HG02840 (cell line): ENCODE measurements around the gene KCNK18.

Source experiments
- ATAC-seq: cut with Tn5 transposase; IDR thresholded peaks from one replicate; pipeline ENCODE4 v1.9.1; 2021; ENCODE audit warnings: mild to moderate bottlenecking, moderate library complexity, moderate number of reproducible peaks; ENCODE audit not compliant: unreplicated experiment, low FRiP score

Gene KCNK18

GRCh38 chr10:117197189-117197588 is at the start of gene KCNK18:
Gene KCNK18 (plus strand): TSS chr10:117197489. CDS start chr10:117197489, 0 bp downstream.
- ATAC-seq = no peak

DNA sequence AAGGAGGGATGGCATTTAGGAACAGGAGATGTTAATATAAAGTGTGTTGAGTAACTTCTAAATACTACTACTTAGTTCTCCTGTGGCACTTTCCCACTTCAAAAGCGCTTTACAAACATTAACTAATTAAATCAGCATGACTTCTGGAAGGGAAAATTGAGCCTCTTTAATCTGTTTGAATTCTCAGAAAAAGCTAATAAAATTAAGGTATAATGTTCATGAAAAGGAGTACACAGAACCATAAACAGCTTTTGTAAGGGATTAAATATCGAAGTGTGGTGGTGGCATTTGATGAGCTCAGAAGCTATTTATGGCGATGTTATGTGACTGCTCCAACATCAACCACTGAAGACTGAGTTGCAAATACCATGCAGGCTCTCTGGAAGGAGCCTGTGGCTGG is 49.0 kb upstream of the KCNK18 start:
- ATAC-seq = no peak

DNA sequence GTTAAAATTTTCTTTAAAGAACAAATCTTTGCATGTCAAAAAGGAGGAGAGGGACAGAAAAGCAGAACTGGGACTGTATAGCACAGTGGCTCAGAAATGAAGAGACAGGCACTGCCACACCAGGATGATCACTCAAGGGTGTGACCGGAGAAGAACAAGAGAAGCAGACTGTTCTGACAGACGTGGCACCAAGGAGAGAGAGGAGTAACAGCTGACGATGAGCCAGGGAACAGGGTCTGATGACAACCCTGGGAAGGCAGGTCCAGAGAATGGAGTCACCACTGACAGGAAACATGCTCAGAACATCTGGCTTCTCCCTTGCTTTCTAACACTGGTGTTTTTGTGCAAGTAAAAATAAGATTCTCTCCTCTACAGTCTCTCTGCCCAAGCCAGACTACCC is 44.6 kb upstream of the KCNK18 start:
- no peak for ATAC-seq

GRCh38 chr10:117158297-117158696 is 39.0 kb upstream of the KCNK18 start:
- ATAC-seq = no peak

- ATAC-seq = no peak
Measured at GRCh38 chr10:117159390-117159789, 37.9 kb upstream of the KCNK18 start.

DNA sequence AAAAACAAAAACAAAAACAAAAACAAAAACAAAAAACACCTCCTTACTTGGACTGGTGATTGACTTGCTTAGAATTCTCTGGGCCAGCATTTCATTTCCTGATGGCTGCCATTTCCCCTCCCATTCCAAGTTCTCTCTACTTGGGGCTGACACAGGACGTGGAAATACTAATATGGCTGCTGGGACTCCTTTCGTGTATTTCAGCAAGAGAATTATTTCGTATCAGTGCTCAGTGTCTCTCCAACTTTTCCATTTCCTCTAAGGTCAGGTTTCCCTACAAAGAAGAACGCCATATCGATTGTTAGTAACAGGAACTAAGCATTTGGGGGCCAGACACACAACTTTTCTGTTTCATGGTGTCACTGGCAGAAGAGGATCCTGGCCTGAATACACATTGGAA is 36.7 kb upstream of the KCNK18 start:
- no peak for ATAC-seq

- ATAC-seq = no peak
Measured at GRCh38 chr10:117161386-117162033, 35.8 kb upstream of the KCNK18 start.

DNA sequence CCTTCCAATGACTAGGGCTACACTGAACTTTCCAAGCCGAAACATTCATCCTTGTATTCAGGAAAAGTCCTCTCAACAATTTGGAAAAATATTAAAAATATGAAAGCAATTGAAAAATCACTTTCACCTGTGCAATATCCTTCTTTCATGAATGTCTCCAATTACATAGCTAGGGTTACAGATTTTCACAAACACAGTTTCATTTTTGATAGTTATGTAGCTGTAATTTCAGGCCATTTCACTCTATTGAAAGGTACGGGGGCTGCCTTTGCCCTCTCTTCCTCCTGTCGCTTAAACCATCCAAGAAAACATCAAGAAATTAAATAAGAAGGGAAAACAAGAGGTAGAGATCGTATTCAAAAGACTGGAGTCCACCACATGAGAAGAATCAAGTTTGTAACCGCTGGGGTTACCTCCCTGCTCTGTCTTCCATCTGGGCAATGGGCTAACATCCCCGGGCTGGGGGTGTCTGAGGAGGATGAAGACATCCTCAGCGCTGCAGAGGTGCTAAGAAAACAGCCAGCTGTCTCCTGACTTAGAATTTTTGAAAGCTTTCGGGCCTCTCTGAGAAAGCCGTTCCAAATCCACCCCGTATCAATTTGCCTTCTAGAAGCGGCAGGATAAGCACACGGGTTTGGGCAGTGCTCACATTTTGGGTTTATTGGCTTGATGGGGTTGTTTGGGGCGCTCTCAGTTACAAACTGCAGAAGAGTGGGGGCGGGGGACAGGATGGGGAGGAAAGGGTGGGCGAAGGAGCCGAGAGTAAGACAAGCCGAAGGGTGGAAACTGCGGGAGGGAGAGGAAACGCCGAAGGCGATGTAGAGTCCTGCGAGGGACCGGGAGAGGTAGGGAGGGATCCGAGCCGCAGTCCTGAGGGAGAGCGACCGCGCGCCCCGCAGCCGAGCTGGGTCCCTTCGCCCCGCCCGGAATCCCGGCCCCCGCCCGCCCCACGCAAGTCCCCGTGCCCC is 34.9 kb upstream of the KCNK18 start:
- no peak for ATAC-seq

- no peak for ATAC-seq
Measured at GRCh38 chr10:117163061-117163953, 34.0 kb upstream of the KCNK18 start.

DNA sequence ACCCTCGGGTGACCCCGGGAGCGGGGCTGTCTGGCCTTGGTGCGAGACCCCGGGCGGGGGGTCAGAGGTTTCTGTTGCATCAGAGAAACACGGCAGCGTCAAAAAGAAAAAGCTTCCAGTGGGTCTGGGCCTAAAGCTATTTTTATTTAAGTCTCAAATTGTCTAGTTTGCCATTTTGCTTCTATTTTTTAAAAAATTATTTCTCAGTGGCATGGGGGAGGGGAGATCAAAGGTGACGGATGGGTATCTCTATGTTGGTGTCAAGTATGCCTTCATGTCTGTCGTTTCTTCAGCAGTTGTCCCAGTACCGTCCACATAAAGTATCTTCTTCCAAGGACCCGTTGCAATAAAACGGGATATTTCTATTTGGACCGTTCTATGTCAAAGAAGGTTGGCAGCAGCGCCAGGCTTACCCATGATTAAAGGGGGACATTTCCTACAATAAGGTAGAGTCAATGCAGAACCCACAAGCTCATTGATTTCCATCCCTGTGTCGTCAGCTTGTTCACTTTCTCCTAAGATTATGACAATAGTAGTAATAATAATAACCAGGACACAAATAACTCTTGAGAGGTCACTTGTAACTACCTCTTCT is 33.2 kb upstream of the KCNK18 start:
- no peak for ATAC-seq

DNA sequence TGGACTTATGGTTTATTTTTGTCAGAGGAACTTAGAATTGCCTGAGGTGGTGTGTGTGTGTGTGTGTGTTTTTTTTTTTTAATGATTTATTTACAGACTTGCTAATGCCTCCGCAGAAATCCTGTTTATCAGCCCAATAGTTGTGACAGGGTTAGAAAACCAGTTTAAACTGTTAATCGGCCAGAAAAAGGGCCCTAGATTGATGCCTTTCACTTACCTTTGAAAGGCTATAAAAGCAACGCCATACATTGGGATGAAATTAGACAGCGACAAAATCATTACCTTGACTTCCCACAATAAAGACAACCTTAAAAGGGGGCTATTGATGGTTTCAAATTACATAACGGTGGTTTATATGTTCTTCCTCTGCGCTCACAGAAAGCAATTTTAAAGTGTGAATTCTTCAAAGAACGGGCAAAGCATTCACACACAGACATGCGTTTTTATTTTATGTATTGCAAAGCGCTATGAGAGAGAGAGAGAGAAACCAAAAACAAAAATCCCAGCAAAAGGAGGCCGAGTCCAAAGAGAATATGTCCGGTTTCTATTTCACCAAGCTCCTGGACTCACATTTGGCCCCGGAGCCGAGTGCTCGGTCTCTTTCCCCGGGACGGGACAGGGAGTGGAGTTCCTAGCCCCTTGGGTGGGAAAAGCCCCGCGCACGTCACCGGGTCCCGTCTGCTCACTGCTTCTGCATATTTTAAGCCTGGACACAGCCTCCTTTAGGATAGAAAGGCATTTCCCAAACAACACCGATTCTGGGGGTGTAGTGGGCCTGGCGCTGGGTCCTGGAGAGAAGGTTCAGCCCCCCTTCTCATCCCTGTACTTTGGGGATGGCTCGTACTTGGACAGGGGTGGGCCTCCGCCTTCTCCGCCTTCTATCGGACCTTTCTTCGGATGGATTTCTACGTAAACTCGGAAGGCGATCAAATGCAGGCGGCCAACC is 32.4 kb upstream of the KCNK18 start:
- ATAC-seq = no peak

DNA sequence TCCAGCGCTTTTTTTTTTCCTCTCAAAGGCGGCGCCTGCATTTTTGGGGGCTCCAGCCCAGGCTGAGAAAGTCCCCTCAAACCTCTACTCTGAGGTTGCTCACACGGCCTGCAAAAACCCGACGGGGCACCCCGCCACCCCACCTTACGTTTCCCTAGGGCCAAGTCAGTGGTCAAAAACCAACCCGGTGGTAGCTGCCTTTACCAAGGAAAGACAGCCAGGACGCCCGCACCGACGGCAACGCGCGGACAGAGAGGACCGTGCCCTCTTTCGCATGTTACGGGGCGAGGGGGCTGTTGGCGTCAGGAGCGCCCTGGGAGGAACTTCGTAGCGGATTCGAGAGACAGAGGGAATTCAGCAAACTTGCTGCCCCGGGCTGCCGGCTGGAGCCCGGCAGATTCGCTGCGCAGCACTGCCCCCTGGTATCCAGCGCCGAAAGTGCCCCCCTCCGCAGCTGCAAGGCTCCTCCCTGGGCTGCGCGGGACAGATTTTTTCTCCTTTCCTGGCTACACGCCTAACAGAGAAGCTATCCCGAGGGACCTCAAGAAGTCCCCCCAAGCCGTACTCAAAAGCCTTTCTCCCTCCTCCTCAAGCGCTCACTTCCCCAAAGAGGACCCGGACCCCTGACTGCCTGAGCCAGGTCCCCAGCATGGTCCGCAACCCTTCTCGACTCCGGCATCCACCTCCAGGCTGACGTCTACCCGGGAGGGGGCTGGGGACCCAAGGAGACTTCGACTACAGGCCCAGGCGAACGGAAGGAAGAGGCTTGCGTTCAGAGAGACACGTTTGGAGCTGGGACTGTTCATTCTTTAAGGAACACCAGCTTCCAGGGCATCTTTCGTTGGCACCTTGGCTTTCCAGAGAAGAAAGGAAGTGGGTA is 31.5 kb upstream of the KCNK18 start:
- no peak for ATAC-seq

DNA sequence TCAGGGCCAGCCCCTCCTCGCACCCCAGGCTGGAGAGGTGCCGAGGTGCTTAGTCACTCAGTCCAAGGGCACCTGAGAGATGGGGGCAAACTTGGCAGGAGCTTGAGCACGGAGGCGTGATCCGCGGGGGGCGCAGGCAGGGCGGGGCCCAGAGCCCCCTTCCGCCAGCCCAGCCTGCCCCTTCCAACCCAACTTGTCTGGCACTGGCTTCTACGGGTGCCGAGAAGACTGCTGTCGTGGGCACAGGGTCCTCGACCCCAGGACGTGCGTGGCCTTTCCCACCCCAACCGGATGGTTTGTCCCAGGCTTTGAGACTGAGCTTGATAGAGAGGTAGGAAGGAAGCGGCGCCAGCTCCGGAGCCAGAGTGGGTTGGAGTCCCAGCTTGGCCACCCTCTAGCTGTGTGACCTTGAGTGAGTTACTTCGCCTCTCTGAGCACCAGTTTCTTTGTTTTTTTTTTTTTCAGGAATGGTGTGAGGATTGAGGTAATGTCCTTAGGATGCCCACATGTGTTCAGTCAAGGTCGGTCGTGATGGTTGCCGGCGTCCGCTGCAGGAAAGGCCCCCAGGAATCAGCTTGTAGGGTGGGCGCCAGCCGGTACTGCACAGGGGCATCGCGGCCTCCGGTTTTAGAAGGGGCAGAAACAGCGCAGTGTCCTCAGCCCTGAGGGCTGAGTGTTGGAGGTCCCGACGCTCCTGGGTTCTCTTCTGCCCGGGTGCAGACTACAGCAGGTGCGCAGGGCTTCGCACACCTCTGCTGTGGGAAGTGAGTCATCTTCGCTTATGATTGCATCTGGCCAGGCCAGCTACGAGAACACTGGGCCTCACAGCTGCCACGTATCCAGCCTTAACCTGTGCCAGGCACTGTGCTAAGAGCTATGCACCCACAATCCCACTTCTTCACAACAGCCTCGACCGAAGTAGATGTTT is 30.6 kb upstream of the KCNK18 start:
- no peak for ATAC-seq

- ATAC-seq = no peak
Measured at GRCh38 chr10:117167346-117167788, 29.9 kb upstream of the KCNK18 start.

DNA sequence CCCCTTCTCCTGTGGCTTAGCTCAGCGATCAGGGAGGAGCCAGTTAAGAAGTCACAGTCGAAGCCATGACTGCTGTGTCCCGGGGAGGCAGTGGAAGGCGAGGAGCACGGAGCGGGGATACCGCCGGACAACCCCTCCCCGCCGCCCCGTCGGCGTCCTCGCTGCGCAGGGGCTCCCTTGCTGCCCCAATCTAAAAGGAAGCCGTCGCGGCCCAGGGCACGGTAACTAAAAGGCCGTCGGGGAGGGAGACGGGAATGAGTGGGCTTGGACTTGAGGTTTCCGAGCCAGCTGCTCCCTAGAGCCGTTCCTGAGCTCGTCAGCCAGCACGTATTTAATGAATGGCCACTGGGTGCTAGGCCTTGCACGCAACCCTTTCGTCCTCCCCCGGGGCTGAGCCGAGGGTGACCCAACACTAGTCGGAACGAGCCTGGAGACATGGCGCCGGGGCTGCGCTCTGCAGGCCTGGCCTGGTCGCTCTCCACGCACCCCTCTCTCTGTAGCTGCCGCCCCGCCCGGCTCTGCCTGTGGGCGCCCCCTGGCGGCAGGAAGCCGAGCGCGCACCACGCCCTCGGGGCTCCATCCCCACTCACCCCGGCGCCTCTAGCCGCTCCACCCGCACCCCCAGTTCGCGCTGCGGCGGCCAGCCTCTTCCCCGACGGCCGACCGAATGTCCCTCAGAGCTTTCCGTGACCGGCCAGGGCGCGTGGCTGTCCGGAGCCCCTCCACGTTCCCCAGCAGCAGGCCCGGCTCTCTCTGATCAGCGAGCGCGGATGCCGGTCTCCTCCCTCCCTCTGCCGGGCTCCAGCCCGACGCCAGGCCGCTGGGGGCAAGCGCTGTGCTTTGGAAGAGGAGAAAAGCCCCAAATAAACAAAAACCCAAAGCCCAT is 29.3 kb upstream of the KCNK18 start:
- ATAC-seq = no peak

GRCh38 chr10:117168729-117169128 is 28.6 kb upstream of the KCNK18 start:
- ATAC-seq = no peak
